ENCODE results near the gene NRIP1.

DNA sequence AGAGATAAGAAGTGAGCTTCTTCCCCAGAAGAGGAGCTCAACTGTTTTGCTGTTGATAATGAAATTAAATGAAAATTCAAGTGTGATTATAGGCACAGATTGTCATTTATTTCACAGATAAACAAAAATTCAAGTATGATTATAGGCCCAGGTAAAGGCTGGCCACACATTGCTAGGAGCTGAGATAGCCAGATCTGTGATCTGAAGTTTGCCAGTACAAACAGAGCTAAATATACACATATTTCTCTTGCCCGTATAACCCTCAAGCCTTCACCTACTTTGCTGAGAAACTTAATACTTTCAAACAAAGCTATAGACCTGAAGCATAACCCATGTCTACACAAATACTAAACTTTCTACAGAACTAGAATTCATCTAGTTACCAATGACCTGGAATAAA lies 31.3 kb upstream of the NRIP1 start:
- TF ChIP-seq, protein P1, sequence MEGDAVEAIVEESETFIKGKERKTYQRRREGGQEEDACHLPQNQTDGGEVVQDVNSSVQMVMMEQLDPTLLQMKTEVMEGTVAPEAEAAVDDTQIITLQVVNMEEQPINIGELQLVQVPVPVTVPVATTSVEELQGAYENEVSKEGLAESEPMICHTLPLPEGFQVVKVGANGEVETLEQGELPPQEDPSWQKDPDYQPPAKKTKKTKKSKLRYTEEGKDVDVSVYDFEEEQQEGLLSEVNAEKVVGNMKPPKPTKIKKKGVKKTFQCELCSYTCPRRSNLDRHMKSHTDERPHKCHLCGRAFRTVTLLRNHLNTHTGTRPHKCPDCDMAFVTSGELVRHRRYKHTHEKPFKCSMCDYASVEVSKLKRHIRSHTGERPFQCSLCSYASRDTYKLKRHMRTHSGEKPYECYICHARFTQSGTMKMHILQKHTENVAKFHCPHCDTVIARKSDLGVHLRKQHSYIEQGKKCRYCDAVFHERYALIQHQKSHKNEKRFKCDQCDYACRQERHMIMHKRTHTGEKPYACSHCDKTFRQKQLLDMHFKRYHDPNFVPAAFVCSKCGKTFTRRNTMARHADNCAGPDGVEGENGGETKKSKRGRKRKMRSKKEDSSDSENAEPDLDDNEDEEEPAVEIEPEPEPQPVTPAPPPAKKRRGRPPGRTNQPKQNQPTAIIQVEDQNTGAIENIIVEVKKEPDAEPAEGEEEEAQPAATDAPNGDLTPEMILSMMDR (IDR thresholded peaks at IDR 0.05; ENCODE audit: low read depth, low read length, poor library complexity, severe bottlenecking), result no peak
- no peak for TF ChIP-seq EZH2phosphoT487 (IDR thresholded peaks at IDR 0.05; ENCODE audit: borderline replicate concordance, low read length)

All from DOHH2 (cell line).